Right lobe of liver (tissue), 6 donors: Measurements from ENCODE around the gene MAPK1. TPM values are rescaled to one million over a fixed set of nuclear protein-coding genes. Genes with fewer than 3 reads are reported as not detected.
A peak's percentile ranks its signal among the peaks of the same experiment; 100 is the strongest.
"Not testable (repeated sequence)": the region's sequence is repeated elsewhere in the genome, so short reads cannot be mapped to it uniquely, and the experiment has no call there.

Source experiments
- ATAC-seq, 4 donors: fragments of 200-7000 bp; cut with Tn5 transposase; one replicate each; pipeline ENCODE4 v1.9.1; 2020; ENCODE audit warnings: mild to moderate bottlenecking in 4 of 4, moderate library complexity in 4 of 4
- DNase-seq, 3 donors: peaks; one replicate each; pipeline ENCODE4 v3.0.0-alpha.2; 2020
- H3K27ac ChIP-seq, 3 donors: fragments of 200-600 bp; one replicate each; pipeline ENCODE4 v1.8.0; 2022
- H3K27me3 ChIP-seq, 2 donors: fragments of 200-600 bp; one replicate each; pipeline ENCODE4 v1.8.0; 2022
- H3K36me3 ChIP-seq, 4 donors: fragments of 200-600 bp; sonication (generic) in 1 of 4; one replicate each; pipeline versions ENCODE4 v1.5.1 to v1.8.0; 2017 to 2022; ENCODE audit warnings: control low read depth in 1 of 4
- H3K4me1 ChIP-seq, 4 donors: fragments of 200-600 bp; sonication (generic) in 1 of 4; one replicate each; pipeline versions ENCODE4 v1.5.1 to v1.8.0; 2017 to 2022; ENCODE audit warnings: control low read depth in 1 of 4
- H3K4me3 ChIP-seq, 3 donors: fragments of 200-600 bp; one replicate each; pipeline ENCODE4 v1.8.0; 2022
- H3K9me3 ChIP-seq, 4 donors: fragments of 200-600 bp; sonication (generic) in 1 of 4; one replicate each; pipeline versions ENCODE4 v1.5.1 to v1.8.0; 2017 to 2022; ENCODE audit warnings: control low read depth in 1 of 4
- CTCF ChIP-seq, 4 donors: fragments of 200-600 bp in 3 of 4; fragments of 450-650 bp in 1 of 4; IDR thresholded peaks; one replicate each; pipeline versions ENCODE4 v1.5.1 to v1.8.0; 2016 to 2022; ENCODE audit warnings: antibody characterized with exemption in 4 of 4, mild to moderate bottlenecking in 2 of 4
- POLR2A ChIP-seq: fragments of 450-650 bp; IDR thresholded peaks from one replicate; pipeline ENCODE4 v1.6.1; 2017; ENCODE audit warnings: antibody characterized with exemption, mild to moderate bottlenecking
- WGBS: methylation state at CpG from one replicate; pipeline ENCODE4 v1.1.6; 2018; ENCODE audit warnings: low coverage, low lambda C conversion rate; ENCODE audit not compliant: insufficient coverage; ENCODE audit errors: missing lambda C conversion rate; 5-methylcytosine and 5-hydroxymethylcytosine counted together
- intact Hi-C, 2 donors: fragments of 100-400 bp; cut with DNase I; formaldehyde crosslinking; loops; one replicate each; pipeline versions ENCODE4 v1.11.2 to v1.14.1; 2022
- total RNA-seq, 6 experiments: library from RNA; depleted of rRNA in 2 of 6; stranded (reverse); fragments of >200 nt in 2 of 6; fragmentation: NEBNext Ultra II Directional in 3 of 6; extraction: Animal tissue kit (Norgen Biotek cat#: 25700) in 3 of 6; gene quantifications; one replicate each; pipeline versions ENCODE4 v1.1.0 to v1.2.4, GENCODE V29; 2016 to 2023
- donor health status: DM: no; HTN: yes; CAD: no.
- donor health status: DM: no; HTN: no; CAD: no.
- donor health status: DM: no; HTN: no; CAD: no.
- donor health status: DM: no; HTN: yes; CAD: no.
- donor health status: DM: no; HTN: yes; CAD: no.

MAPK1 gene
- total RNA-seq, 6 experiments from 2014 or later: 43.4 to 75.0 (median 59.5) TPM

- TF ChIP-seq CTCF (IDR thresholded peaks at IDR 0.05) (no peak), POLR2A (no peak)
- Histone ChIP-seq H3K27ac (no peak overlapping the region), H3K36me3 (no peaks in the 10 kb centered on the region), H3K4me1 (peaks cover 0 to 4% (median 0%) of the 10 kb centered on the region in 4 donors), H3K9me3 (no peaks in the 10 kb centered on the region), H3K4me3 (no peak overlapping the region), H3K27me3 (no peaks in the 10 kb centered on the region)
- intact Hi-C loops: no loop called here
- ATAC-seq (peak in 1 of 4 donors; percentile 8), DNase-seq (no peak)
- WGBS: 97% methylated on average over 5 of the region's 10 CpGs
These were observed 139.7 kb downstream of the MAPK1 start for GRCh38 chr22:21727768-21728167.

GRCh38 chr22:21727159-21727558 is 140.3 kb downstream of the MAPK1 start:
- Histone ChIP-seq H3K27ac (no peak overlapping the region), H3K9me3 (no peaks in the 10 kb centered on the region), H3K27me3 (no peaks in the 10 kb centered on the region), H3K36me3 (no peaks in the 10 kb centered on the region), H3K4me3 (no peak overlapping the region), H3K4me1 (peaks cover 0 to 4% (median 0%) of the 10 kb centered on the region in 4 donors)
- DNase-seq: no peak
- WGBS: 94% methylated on average over 2 of the region's 4 CpGs
- intact Hi-C loops: no loop called here
- no peak for ATAC-seq
- TF ChIP-seq CTCF (IDR thresholded peaks at IDR 0.05) (no peak), POLR2A (no peak)

- ATAC-seq (peak; percentile 47 to 57 (median 49)), DNase-seq (no peak)
- intact Hi-C loops: no loop called here
- 33% methylated on average over 1 of the region's 5 CpGs for WGBS
- Histone ChIP-seq H3K4me3 (no peak overlapping the region), H3K4me1 (peaks cover 0 to under 1% (median 0%) of the 10 kb centered on the region in 4 donors), H3K36me3 (no peaks in the 10 kb centered on the region), H3K27me3 (no peaks in the 10 kb centered on the region), H3K27ac (no peak overlapping the region), H3K9me3 (no peaks in the 10 kb centered on the region)
- TF ChIP-seq CTCF (IDR thresholded peaks at IDR 0.05) (peak in 2 of 4 donors; percentile 9 to 27), POLR2A (no peak)
These were observed 140.8 kb downstream of the MAPK1 start for GRCh38 chr22:21726650-21727049.

GRCh38 chr22:21725956-21726649 is 141.3 kb downstream of the MAPK1 start:
- no peaks in the 10 kb centered on the region for H3K27me3 ChIP-seq
- H3K9me3 ChIP-seq: no peaks in the 10 kb centered on the region
- peak in 2 of 4 donors; percentile 6 to 24 for ATAC-seq
- TF ChIP-seq POLR2A: no peak
- no peak for TF ChIP-seq CTCF (IDR thresholded peaks at IDR 0.05)
- no peaks in the 10 kb centered on the region for H3K4me1 ChIP-seq
- no peak overlapping the region for H3K4me3 ChIP-seq
- DNase-seq: no peak
- H3K36me3 ChIP-seq: no peaks in the 10 kb centered on the region
- intact Hi-C loops: no loop called here
- WGBS: 83% methylated on average over 2 of the region's 19 CpGs
- no peak overlapping the region for H3K27ac ChIP-seq

- H3K4me3 ChIP-seq, DNase-seq, H3K9me3 ChIP-seq, H3K4me1 ChIP-seq, intact Hi-C loops, H3K36me3 ChIP-seq, H3K27me3 ChIP-seq, H3K27ac ChIP-seq, ATAC-seq: not testable (repeated sequence)
- WGBS: 100% methylated on average over 3 of the region's 3 CpGs
These were observed 142.9 kb downstream of the MAPK1 start for GRCh38 chr22:21724496-21724895.

GRCh38 chr22:21721195-21721852 is 146.1 kb downstream of the MAPK1 start:
- H3K36me3 ChIP-seq, intact Hi-C loops, H3K4me3 ChIP-seq, H3K4me1 ChIP-seq, H3K27me3 ChIP-seq, H3K27ac ChIP-seq, H3K9me3 ChIP-seq, ATAC-seq, DNase-seq: not testable (repeated sequence)
- 97% methylated on average over 10 of the region's 15 CpGs for WGBS

GRCh38 chr22:21720191-21720859 is 147.1 kb downstream of the MAPK1 start:
- H3K4me1 ChIP-seq, intact Hi-C loops, H3K27ac ChIP-seq, ATAC-seq, H3K27me3 ChIP-seq, H3K4me3 ChIP-seq, H3K36me3 ChIP-seq, DNase-seq, H3K9me3 ChIP-seq: not testable (repeated sequence)
- 96% methylated on average over 6 of the region's 10 CpGs for WGBS
